ENCODE measurements around the gene GTF3C5. TPM values are rescaled to one million over a fixed set of nuclear protein-coding genes. Genes with fewer than 3 reads are reported as not detected.
A peak's percentile ranks its signal among the peaks of the same experiment; 100 is the strongest.
"Not testable (repeated sequence)": the region's sequence is repeated elsewhere in the genome, so short reads cannot be mapped to it uniquely, and the experiment has no call there.

The GTF3C5 gene
- total RNA-seq, 4 donors from 2014 or later = 49.4 to 94.2 (median 73.3) TPM

GRCh38 chr9:133040892-133041479, 10.2 kb downstream of the GTF3C5 start:
- peak; percentile 34 to 42 (median 36) for TF ChIP-seq CTCF (IDR thresholded peaks at IDR 0.05)
- H3K4me3 ChIP-seq, H3K4me1 ChIP-seq, H3K27me3 ChIP-seq, H3K9me3 ChIP-seq, H3K27ac ChIP-seq: not testable (repeated sequence)
- peak in 1 of 2 donors; percentile 48 for DNase-seq (ENCODE audit: low spot score in 2 of 2)
- 84% methylated on average over 12 of the region's 12 CpGs for WGBS, 2 donors
- peaks cover 5 to 50% (median 23%) of the 10 kb centered on the region in 3 donors for H3K36me3 ChIP-seq

- Histone ChIP-seq H3K27me3 (no peaks in the 10 kb centered on the region), H3K9me3 (no peaks in the 10 kb centered on the region), H3K4me1 (no peaks in the 10 kb centered on the region), H3K27ac (no peak overlapping the region), H3K36me3 (peaks cover 5 to 59% (median 23%) of the 10 kb centered on the region in 3 donors), H3K4me3 (no peak overlapping the region)
- TF ChIP-seq CTCF (IDR thresholded peaks at IDR 0.05) (no peak), EP300 (IDR thresholded peaks at IDR 0.05) (no peak), POLR2A (IDR thresholded peaks at IDR 0.05) (no peak)
- no peak for DNase-seq (ENCODE audit: low spot score in 2 of 2)
- 90 to 93% methylated on average over 9 of the region's 9 CpGs for WGBS, 2 donors
These were observed 11.2 kb downstream of the GTF3C5 start for GRCh38 chr9:133041958-133042357.

GRCh38 chr9:133042676-133043075, 11.9 kb downstream of the GTF3C5 start:
- no peaks in the 10 kb centered on the region for H3K9me3 ChIP-seq
- no peak overlapping the region for H3K27ac ChIP-seq
- DNase-seq (ENCODE audit: low spot score in 2 of 2) = no peak
- TF ChIP-seq EP300 (IDR thresholded peaks at IDR 0.05) (no peak), CTCF (IDR thresholded peaks at IDR 0.05) (no peak), POLR2A (IDR thresholded peaks at IDR 0.05) (no peak)
- no peaks in the 10 kb centered on the region for H3K4me1 ChIP-seq
- no peaks in the 10 kb centered on the region for H3K27me3 ChIP-seq
- 84 to 85% methylated on average over 8 of the region's 8 CpGs for WGBS, 2 donors
- H3K4me3 ChIP-seq = no peak overlapping the region
- H3K36me3 ChIP-seq = peaks cover 5 to 67% (median 23%) of the 10 kb centered on the region in 3 donors

- DNase-seq (ENCODE audit: low spot score in 2 of 2) = no peak
- TF ChIP-seq EP300 (IDR thresholded peaks at IDR 0.05) (no peak), POLR2A (IDR thresholded peaks at IDR 0.05) (no peak), CTCF (IDR thresholded peaks at IDR 0.05) (no peak)
- H3K4me1 ChIP-seq = no peaks in the 10 kb centered on the region
- H3K36me3 ChIP-seq = peaks cover 5 to 75% (median 23%) of the 10 kb centered on the region in 3 donors
- no peaks in the 10 kb centered on the region for H3K27me3 ChIP-seq
- no peaks in the 10 kb centered on the region for H3K9me3 ChIP-seq
- no peak overlapping the region for H3K27ac ChIP-seq
- 92% methylated on average over 14 to 16 of the region's 16 CpGs for WGBS, 2 donors
- H3K4me3 ChIP-seq = no peak overlapping the region
These were observed 12.7 kb downstream of the GTF3C5 start for GRCh38 chr9:133043449-133044035.

- Histone ChIP-seq H3K27ac (no peak overlapping the region), H3K9me3 (no peaks in the 10 kb centered on the region), H3K4me1 (no peaks in the 10 kb centered on the region), H3K4me3 (no peak overlapping the region), H3K36me3 (peaks cover 5 to 80% (median 23%) of the 10 kb centered on the region in 3 donors), H3K27me3 (no peaks in the 10 kb centered on the region)
- no peak for DNase-seq (ENCODE audit: low spot score in 2 of 2)
- 90 to 93% methylated on average over 6 of the region's 6 CpGs for WGBS, 2 donors
- TF ChIP-seq CTCF (IDR thresholded peaks at IDR 0.05) (no peak), EP300 (IDR thresholded peaks at IDR 0.05) (no peak), POLR2A (IDR thresholded peaks at IDR 0.05) (no peak)
These were observed 13.3 kb downstream of the GTF3C5 start for GRCh38 chr9:133044125-133044524.
